Stimulated activated CD4-positive, alpha-beta T cell treated with anti-CD3 and anti-CD28 coated beads, Interleukin-12 subunit alpha, Interleukin-12 subunit beta, amount 100 ng/mL, for 48 hours (primary cell): ENCODE data around the gene HTRA2.
A peak's percentile ranks its signal among the peaks of the same experiment; 100 is the strongest.

Source experiments
- DNase-seq, 3 donors: peaks; one replicate each; pipeline ENCODE4 v3.0.0-alpha.2; 2020; ENCODE audit warnings: low read depth in 2 of 3, low spot score in 1 of 3

The HTRA2 gene

GRCh38 chr2:74515271-74515980 is 14.3 kb upstream of the HTRA2 start:
- no peak for DNase-seq

- peak; percentile 68 to 70 (median 69) for DNase-seq
Observed at GRCh38 chr2:74515981-74516633, 13.6 kb upstream of the HTRA2 start.

GRCh38 chr2:74516650-74517049 is 13.1 kb upstream of the HTRA2 start:
- DNase-seq = no peak

- DNase-seq = no peak
Observed at GRCh38 chr2:74522516-74522915, 7.2 kb upstream of the HTRA2 start.

- no peak for DNase-seq
Observed at GRCh38 chr2:74524005-74524404, 5.7 kb upstream of the HTRA2 start.

GRCh38 chr2:74524955-74525716 is 4.6 kb upstream of the HTRA2 start:
- DNase-seq = no peak

GRCh38 chr2:74525717-74526648 is 3.8 kb upstream of the HTRA2 start, which contains the start of gene DQX1:
Gene DQX1, minus strand, starts transcription at chr2:74526231. Its CDS starts 502 bp downstream, at chr2:74525729.
- no peak for DNase-seq

- DNase-seq = no peak
Observed at GRCh38 chr2:74526649-74527230, 3.0 kb upstream of the HTRA2 start.

GRCh38 chr2:74527741-74528140 is 2.0 kb upstream of the HTRA2 start:
- DNase-seq = no peak

GRCh38 chr2:74528600-74529356 is 955 bp upstream of the HTRA2 start:
- DNase-seq = no peak

- peak in 1 of 3 donors; percentile 39 for DNase-seq
Observed at GRCh38 chr2:74530239-74531187, 780 bp downstream of the HTRA2 start.

GRCh38 chr2:74531666-74532065 is 1.9 kb downstream of the HTRA2 start:
- DNase-seq = no peak

- DNase-seq = no peak
Observed at GRCh38 chr2:74532222-74532621, 2.5 kb downstream of the HTRA2 start.

GRCh38 chr2:74533464-74533863 is 3.7 kb downstream of the HTRA2 start:
- no peak for DNase-seq

GRCh38 chr2:74534411-74534810 is 4.7 kb downstream of the HTRA2 start:
- no peak for DNase-seq

GRCh38 chr2:74535440-74535965 is 5.8 kb downstream of the HTRA2 start:
- DNase-seq = no peak

- no peak for DNase-seq
Observed at GRCh38 chr2:74536166-74536950, 6.6 kb downstream of the HTRA2 start.

GRCh38 chr2:74537140-74537539 is 7.4 kb downstream of the HTRA2 start:
- DNase-seq = no peak
